ENCODE data around the gene GABRG3. TPM values are rescaled to one million over a fixed set of nuclear protein-coding genes. Genes with fewer than 3 reads are reported as not detected.

GABRG3 gene
- 1 to 10 TPM in 2 of 4 donors, under 1 TPM in 1, not detected in 1; 0.97 to 3.9 (median 3.6) TPM for total RNA-seq

GRCh38 chr15:26970712-26971210 lies at the start of gene GABRG3:
Gene GABRG3 (plus strand): TSS chr15:26971181.
- TF ChIP-seq POLR2A (IDR thresholded peaks at IDR 0.05): no peak
- TF ChIP-seq POLR2AphosphoS5 (IDR thresholded peaks at IDR 0.05): no peak
- no peak for TF ChIP-seq CTCF (IDR thresholded peaks at IDR 0.05)
- DNase-seq (ENCODE audit: low spot score in 2 of 2): no peak
- peaks cover 40% of the 10 kb centered on the region for H3K27me3 ChIP-seq
- WGBS: 2% methylated on average over 20 of the region's 33 CpGs
- H3K4me1 ChIP-seq: peaks cover 2% of the 10 kb centered on the region
- no peaks in the 10 kb centered on the region for H3K9me3 ChIP-seq
- no peak within 1 kb of the TSS for H3K27ac ChIP-seq
- H3K36me3 ChIP-seq: no peaks in the 10 kb centered on the region
- H3K4me3 ChIP-seq: peak within 1 kb of the TSS; percentile 41

GRCh38 chr15:26921433-26921832 lies 49.5 kb upstream of the GABRG3 start:
- TF ChIP-seq POLR2A (IDR thresholded peaks at IDR 0.05) (no peak), CTCF (IDR thresholded peaks at IDR 0.05) (no peak), EP300 (IDR thresholded peaks at IDR 0.05) (no peak), POLR2AphosphoS5 (IDR thresholded peaks at IDR 0.05) (no peak)
- Histone ChIP-seq H3K27me3 (no peaks in the 10 kb centered on the region), H3K36me3 (no peaks in the 10 kb centered on the region), H3K9me3 (peaks cover 15% of the 10 kb centered on the region), H3K4me3 (no peak overlapping the region), H3K27ac (no peak overlapping the region), H3K4me1 (no peaks in the 10 kb centered on the region)
- 68% methylated on average over 1 of the region's 1 CpG for WGBS
- no peak for DNase-seq (ENCODE audit: low spot score in 2 of 2)

GRCh38 chr15:26926081-26926480 lies 44.9 kb upstream of the GABRG3 start:
- H3K4me1 ChIP-seq: no peaks in the 10 kb centered on the region
- H3K27ac ChIP-seq: no peak overlapping the region
- 74% methylated on average over 2 of the region's 2 CpGs for WGBS
- no peaks in the 10 kb centered on the region for H3K27me3 ChIP-seq
- H3K36me3 ChIP-seq: no peaks in the 10 kb centered on the region
- H3K9me3 ChIP-seq: no peaks in the 10 kb centered on the region
- H3K4me3 ChIP-seq: no peak overlapping the region
- no peak for DNase-seq (ENCODE audit: low spot score in 2 of 2)
- TF ChIP-seq POLR2A (IDR thresholded peaks at IDR 0.05) (no peak), CTCF (IDR thresholded peaks at IDR 0.05) (no peak), EP300 (IDR thresholded peaks at IDR 0.05) (no peak), POLR2AphosphoS5 (IDR thresholded peaks at IDR 0.05) (no peak)

- DNase-seq (ENCODE audit: low spot score in 2 of 2): no peak
- Histone ChIP-seq H3K9me3 (no peaks in the 10 kb centered on the region), H3K4me3 (no peak overlapping the region), H3K36me3 (no peaks in the 10 kb centered on the region), H3K27ac (no peak overlapping the region), H3K4me1 (no peaks in the 10 kb centered on the region), H3K27me3 (no peaks in the 10 kb centered on the region)
- 69% methylated on average over 8 of the region's 8 CpGs for WGBS
- no peak for TF ChIP-seq EP300 (IDR thresholded peaks at IDR 0.05)
- no peak for TF ChIP-seq POLR2A (IDR thresholded peaks at IDR 0.05)
- no peak for TF ChIP-seq POLR2AphosphoS5 (IDR thresholded peaks at IDR 0.05)
- TF ChIP-seq CTCF (IDR thresholded peaks at IDR 0.05): no peak
Measured at GRCh38 chr15:26928051-26928450, 42.9 kb upstream of the GABRG3 start.

GRCh38 chr15:26929588-26929987 lies 41.4 kb upstream of the GABRG3 start:
- Histone ChIP-seq H3K27ac (no peak overlapping the region), H3K4me1 (no peaks in the 10 kb centered on the region), H3K27me3 (no peaks in the 10 kb centered on the region), H3K36me3 (no peaks in the 10 kb centered on the region), H3K9me3 (no peaks in the 10 kb centered on the region), H3K4me3 (no peak overlapping the region)
- WGBS: 81% methylated on average over 4 of the region's 4 CpGs
- no peak for DNase-seq (ENCODE audit: low spot score in 2 of 2)
- TF ChIP-seq POLR2AphosphoS5 (IDR thresholded peaks at IDR 0.05) (no peak), CTCF (IDR thresholded peaks at IDR 0.05) (no peak), EP300 (IDR thresholded peaks at IDR 0.05) (no peak), POLR2A (IDR thresholded peaks at IDR 0.05) (no peak)
